Measurements from ENCODE around the gene ERVW-1.
"Not testable (repeated sequence)": the region's sequence is repeated elsewhere in the genome, so short reads cannot be mapped to it uniquely, and the experiment has no call there.

The ERVW-1 gene

DNA sequence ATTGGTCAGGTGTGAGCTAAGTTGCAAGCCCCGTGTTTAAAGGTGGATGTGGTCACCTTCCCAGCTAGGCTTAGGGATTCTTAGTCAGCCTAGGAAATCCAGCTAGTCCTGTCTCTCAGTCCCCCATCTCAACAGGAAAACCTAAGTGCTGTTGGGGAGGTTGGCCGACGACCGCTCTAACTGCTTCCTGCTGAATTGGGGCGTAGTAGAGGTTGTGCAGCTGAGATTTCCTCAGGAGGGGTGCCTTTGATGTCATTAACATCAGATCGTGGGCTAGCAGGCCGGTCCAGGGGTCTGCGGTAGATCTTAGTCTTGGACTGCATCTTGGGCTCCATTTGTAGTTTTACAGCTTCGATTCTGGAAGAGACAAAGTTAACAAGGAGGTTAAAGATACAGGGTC is 9.2 kb downstream of the ERVW-1 start:
- not testable (repeated sequence) for DNase-seq

DNA sequence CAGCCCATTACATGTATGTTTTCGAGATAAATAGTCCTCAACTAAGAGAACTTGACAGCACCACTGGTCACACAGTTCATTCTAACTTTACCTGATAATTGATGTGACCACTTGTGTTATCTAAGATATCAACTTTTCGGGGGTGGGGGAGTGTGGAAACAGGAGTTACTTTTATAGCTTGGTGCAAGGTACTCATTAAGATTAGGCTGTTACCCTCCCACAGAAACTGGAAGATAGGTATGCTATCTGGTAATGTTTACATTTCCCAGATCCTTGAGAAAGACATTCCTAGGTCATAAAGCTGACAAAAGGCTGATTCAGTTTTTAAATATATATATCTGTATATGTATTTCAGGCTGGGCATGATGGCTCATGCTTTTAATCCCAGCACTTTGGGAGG is 11.1 kb downstream of the ERVW-1 start:
- DNase-seq: no peak

DNA sequence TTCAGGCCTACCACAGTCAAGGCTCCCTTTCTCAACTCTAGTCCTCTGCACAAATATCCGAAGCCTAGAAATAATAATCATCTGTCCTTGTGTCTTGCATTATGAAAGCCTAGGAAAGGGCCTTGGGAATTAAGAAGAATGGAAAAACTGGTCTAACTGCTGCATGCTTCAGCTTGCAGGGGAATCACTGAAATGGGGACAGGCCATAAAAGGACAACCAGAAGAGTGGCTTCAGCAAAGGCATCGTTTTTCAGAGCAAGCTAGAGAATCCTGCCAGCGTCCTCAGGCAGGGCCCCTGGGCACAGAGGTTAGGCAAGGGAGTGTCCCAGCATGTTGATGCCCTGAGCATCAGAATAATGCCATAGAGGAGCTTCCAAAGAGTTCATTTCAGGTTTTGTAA is 13.2 kb downstream of the ERVW-1 start:
- no peak for DNase-seq

DNA sequence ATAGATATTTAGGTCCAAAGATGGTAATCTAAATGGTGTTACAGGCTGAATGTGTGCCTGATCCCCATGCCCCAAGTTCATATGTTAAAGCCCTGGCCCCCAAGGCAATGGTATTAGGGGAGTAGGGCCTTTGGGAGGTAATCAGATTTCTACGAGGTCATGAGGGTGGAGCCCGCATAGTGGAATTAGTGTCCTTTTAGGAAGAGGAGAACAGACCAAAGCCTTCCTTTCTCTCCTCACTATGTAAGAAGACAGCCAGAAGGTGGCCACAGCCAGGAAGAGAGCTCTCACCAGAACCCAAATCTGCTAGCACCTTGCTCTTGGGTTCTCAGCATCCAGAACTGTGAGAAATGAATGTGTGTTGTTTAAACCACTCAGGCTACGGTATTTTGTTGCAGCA is 15.2 kb downstream of the ERVW-1 start:
- DNase-seq: no peak

DNA sequence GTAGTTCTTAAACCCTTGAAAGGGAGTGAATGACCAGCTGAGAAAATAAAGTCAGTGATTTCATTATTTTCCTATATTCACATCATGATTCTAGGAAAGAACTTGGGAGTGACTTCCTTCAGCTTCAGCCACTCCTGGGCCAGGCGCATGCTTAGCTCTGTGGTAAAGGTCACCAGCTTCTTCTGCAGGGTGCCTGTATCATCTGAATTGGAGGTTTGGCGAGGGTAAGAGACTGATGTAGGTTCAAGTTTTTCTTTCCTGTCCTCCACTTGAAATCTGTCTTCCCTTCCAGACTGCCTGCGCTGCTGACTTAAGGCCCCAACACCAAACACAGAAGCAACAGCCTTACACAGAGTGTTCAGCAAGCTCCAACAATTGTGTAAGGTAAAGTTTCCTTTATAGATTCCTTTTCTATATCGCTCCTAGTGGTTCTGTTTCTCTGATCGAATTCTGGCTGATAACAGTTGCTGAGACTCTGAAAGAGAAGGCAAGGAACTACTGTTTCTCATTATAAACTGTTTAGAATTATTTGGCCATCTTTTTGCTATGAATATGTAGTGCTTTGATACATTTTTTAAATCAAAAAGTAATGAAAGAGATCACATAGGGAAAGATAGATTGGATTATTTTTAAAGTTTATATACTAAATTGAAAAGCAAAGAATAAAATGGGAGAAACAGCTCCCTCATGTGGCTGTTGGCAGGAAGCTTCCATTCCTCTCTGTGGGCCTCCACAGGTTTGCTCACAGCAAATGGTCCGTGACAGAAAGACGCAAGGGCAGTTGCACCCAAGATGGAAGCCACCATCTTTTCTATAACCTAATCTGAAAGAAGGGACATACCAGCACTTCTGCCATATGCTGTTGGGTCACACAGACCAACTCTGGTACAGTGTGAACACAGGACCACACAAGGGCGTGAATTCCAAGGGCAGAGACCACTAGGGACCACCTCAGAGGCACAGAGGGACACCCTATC is 16.4 kb downstream of the ERVW-1 start:
- DNase-seq: peak; percentile 71 to 78

DNA sequence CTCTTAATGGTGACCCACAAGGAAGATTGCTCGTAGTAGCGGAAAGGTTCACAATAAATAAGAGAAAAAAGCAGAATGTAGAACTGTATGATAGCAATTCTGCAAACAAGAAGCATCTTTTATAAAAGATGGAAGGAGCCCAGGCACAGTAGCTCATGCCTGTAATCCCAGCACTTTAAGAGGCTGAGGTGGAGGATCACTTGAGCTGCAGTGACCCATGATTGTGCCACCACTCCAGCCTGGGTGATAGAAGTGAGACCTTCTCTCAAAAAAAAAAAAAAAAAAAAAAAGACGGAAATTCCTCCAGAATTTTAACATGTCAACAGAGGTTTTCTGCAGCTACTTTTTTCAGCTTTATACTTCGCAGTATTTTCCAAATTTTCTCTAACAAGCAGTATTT is 17.2 kb downstream of the ERVW-1 start:
- DNase-seq: no peak

DNA sequence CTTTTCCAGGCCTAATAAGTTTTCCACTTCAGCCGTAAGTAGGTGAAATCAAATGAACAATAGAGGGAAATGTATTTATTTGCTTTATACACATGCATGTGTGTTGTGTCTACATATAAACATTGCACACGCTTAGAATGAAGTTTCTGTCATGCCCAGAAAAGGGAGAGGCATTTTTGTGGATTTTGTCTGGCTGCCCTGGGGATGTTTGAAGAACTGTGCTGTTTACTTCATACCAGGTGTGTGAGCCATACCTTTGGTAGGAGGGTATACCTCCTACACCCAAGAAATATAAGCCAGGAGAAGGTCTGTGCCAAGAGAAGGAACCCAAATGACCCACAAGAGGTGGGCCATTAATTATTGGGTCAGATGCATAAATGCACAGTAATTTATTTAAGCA is 17.6 kb downstream of the ERVW-1 start:
- no peak for DNase-seq

DNA sequence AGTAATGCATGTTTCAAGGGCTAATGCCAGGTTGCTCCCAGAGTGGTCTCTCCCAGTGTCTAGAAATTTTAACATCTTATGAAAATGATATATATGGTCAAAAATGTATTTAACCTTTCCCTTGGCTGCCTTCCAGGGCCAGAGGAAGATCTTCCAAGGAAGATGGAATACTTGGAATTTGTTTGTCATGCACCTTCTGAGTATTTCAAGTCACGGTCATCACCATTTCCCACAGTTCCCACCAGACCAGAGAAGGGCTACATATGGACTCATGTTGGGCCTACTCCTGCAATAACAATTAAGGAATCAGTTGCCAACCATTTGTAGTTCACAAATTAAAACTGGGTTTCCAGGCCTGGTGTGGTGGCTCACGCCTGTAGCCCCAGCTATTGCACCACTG is 21.5 kb downstream of the ERVW-1 start:
- DNase-seq: no peak

DNA sequence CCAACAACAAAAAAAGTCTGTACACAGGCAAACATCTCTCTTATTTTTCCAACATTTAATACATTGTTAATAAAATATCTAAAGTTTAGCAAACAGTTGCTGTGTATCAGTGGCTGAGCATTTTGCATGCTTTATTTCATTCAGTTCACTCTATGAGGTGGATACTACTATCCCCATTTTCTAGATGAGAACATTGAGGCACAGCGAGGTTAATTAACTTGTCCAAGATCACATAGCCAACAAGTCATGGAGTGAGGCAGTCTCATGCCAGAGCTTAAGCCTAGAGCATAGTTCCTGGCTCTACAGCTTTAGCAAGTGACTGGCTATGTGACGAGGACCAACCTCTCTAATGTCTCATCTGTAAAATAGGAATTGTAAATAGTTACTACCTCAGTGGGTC is 26.1 kb downstream of the ERVW-1 start:
- no peak for DNase-seq

DNA sequence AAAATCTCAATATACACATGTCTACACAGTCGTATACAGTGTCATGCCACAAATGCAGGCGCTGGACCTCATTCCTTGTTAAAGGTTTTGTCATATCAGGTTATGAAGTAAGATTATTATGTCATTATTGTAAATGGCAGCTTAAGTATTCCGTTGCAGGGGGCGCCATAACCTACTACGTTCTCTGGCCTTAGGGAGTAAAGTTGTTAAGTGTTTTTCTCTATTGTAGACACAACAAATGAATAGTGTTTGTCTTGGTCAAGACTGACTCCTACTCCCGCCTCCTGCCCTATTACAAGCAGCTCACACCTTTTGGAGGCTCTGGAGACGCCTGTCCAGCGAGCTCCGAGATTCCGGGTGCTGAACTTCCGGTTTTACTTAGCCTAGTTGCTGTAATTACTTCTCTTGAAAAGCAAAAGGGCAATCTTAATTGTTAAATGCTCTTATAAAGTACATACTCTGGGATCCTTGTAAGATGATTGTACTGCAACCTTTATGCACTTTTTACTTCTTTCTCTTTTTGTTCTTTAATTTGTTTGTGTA is 29.5 kb downstream of the ERVW-1 start:
- peak; percentile 45 to 72 for DNase-seq

DNA sequence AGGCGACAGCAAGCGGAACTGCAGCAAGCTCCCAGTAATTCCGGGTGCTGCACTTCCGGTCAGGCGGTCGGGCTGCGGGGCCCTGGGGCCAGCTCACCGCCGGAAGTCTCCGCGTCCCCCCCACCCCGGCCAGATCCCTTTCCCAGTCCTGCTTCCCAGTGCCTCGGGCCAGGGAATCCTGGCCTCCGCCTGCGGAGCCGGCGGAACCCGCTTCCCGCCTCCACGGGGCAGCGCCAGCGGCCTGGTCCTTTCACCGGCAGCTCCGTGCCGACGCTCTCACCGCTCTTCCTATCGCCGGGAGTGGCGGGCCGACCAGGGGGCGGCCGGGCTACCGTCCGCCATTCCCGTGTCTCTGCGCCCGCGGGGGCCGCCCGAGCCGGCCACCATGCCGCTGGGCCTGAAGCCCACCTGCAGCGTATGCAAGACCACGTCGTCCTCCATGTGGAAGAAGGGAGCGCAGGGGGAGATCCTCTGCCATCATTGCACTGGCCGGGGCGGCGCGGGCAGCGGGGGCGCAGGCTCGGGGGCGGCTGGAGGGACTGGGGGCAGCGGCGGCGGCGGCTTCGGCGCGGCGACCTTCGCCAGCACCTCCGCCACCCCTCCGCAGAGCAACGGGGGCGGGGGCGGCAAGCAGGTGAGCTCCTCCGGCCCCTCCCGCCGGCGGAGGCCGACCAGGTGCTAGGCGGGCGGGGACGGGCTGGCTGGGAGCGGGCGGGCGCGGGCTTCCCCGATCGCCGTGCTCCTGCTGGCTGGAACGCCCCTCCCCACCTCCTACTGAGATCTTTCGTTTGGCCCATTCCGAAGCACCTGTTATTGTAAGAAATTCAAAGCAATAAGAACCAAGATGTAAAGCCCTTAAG is 30.2 kb downstream of the ERVW-1 start, which contains the start of gene GATAD1:
Gene GATAD1, plus strand, starts transcription at position 138 of the 860 bp plus-strand sequence. Its CDS starts 248 bp downstream, at position 386.
- DNase-seq: peak; percentile 96

DNA sequence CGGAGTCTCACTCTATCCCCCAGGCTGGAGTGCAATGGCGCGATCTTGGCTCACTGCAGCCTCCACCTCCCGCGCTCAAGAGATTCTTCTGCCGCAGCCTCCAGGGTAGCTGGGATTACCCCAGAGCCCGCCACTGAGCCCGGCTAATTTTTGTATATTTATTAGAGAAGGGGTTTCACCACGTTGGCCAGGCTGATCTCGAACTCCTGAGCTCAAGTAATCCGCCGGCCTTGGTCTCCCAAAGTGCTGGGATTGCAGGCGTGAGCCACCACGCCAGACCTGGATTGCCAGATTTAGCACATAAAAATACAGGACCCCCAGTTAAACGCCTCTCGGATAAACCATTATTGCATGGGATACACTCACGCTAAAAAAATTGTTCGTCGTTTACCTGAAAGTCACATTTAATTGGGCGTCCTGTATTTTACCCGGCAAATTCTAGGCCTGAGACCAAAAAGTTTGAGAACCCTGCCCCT is 30.8 kb downstream of the ERVW-1 start:
- no peak for DNase-seq

DNA sequence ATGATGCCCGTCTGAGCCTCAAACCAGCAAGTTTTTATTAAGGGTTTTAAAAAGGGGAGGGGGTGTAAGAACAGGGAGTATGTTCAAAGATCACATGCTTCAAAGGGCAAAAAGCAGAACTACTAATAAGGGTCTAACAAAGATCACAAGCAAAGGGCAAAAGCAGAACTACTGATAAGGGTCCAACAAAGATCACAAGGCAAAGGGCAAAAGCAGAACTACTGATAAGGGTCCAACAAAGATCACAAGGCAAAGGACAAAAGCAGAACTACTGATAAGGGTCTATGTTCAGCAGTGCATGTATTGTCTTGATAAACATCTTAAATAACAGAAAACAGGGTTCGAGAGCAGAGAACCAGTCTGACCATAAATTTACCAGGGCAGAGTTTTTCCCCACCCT is 35.0 kb downstream of the ERVW-1 start:
- DNase-seq: not testable (repeated sequence)

DNA sequence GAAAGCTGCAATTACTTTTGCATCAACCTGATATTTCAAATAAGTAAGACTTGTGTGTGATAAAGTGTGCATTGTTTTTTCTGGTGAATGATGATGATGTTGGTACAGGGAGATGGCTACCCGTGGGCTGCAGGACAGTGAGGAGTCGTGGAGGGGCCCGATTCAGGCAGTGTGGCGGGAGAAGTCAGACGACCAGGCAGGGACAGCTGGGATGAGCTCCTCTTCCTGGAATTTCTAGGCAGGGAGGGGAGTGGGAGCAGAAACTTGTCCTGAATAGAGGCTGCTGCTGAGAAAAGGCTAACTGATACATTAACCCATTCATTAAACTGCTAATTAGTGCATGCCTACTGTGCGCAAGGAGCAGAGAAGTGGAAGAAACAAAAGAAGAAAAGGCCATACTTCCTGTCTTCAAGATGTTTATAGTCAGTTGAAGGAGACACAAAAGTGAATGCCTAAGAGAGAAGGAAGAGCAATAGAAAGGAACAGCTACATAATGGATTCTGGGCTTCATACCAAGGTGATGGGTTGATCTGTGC is 39.7 kb downstream of the ERVW-1 start:
- no peak for DNase-seq

DNA sequence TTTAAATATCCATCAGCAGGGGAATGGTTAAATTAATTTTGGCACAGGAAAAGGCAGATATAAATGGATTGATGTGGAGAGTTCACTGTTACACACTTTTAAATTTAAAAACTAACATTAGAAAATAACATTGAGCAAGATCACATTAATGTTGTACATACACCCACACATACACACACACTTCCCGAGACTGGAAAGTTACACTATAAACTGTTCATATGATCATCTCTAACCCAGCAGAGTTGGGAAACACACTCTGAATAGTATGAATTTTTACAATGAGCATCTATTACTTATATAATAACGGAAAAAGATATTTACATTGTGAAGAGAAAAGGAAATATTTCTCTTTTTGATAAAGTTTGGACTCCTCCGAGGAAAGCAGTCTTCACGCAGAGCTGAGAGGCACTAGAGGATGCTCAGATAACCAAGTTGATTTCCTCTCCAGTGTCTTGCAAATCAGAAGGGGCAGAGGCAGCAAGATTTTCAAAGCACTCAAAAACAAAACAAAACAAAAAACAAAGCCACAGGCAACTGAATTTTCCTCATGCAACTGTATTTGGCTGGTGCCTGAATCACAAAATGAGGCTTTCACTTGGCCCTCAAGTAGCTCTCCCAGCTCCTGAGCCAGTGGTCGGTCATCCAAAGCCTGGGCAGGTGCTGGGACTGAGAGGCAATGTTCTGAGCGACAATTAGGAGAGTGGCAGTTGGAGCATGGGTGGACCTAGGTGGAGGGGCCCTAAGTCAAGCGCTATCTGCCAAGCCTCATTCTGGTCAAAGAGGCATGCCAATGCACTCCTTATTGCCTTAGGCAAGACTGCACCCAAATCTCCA is 40.9 kb downstream of the ERVW-1 start:
- no peak for DNase-seq

DNA sequence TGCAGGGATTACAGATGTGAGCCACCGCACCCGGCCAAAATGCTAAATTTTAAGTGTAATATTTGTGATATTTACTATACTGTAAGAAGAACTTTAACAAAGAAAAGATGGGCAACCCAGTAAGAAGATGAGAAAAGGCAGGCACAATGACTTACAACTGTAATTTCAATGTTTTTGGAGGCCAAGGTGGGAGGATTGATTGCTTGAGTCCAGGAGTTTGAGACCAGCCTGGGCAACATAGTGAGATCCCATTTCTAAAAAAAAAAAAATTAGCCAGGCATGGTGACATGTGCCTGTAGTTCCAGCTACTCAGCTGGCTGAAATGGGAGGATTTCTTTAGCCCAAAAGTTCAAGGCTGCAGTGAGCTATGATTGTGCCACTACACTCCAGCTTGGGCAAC is 42.2 kb downstream of the ERVW-1 start:
- DNase-seq: no peak

DNA sequence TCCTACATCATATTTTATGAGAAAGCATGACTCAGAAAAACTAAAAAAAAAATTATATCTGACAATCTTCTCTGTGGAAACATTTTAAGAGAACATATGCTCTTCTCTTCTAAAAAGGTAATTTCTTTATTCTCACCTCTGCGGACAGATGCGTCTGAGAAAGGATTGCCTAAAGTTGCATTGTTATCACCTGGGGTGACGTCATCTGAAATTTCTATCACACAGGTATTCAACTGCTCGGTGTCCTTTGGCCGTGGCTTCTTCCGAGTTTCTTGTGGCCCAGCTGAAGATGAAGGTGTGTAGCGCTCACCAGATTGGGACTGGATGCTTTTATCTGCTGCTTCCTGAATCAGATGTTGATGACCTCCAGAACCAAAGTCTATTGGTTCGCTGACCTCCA is 44.7 kb downstream of the ERVW-1 start:
- DNase-seq: no peak

DNA sequence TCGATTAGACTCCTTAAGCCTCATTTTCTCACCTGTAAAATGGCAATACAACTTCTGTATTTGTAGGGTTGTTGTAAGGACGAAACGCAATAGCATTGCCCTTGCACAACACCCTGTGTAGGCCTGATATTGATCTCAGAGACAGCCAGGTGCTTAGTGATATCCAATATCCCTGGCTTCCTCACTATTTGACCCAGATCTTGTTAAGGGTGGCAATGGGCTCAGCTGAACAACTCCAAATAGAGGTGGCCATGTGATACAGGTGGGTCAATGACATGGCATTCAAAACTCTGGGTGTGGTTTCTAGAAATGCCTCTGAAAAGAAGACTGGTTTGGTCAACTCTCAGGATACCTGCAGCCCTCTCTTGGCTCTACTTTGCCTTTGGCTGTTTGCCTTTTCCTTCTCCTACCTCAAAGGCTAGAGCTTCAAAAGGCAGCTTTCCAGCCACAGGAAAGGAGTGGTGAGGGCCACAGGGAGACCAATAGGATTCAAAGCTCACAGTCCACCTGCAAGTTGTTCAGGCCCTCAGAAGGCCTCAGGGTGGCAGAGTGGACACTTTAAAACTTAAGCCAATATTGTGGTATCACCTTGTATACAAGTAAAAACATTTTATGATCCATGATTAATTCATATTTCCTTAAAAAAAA is 45.3 kb downstream of the ERVW-1 start:
- no peak for DNase-seq

DNA sequence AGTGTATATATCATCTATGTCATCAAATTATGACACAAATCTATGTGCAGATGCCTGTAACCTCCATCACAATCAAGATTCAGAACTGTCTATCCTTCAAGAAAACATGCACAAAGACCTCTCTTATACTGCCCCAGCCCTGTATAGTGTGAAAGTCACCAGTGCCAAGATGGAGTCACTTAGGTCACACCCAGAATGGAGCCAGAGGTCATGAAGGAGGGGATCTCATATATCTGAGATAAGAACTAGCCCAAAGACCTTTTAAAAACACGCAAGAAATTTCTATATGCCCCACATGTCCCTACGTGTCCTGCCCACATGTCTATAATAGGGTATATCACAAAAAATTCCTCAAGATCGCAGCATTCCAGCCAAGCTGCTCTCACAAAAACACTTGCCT is 50.6 kb downstream of the ERVW-1 start:
- DNase-seq: no peak

DNA sequence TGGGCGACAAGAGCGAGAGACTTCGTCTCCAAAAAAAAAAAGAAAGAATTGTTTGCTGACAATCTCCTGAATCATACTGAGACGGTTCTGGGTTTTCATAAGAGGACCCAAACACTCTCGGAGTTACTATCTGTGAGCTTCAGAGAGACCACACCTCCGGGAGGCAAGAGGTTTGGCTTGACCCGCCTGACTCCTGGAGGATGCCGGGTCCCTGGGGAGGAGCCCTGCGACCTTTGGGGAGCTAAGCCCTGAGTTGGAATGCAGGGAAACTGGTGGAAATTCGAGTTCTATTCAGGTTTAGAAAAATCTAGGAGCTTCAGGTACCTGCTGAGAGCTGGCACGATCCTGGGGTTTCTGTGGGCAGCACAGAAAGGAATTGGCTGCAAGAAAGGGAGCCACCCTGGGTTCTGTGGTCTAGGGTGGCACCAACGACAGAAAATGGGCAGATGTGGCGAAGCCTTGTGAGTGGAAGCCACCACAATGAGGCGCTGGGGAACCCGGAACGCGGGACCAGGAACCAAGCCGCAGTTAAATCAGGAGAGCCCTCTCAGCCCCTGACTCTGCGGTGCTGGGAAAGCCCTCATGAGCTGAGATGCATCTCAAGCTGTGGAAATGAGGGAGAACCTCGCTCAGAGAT is 52.3 kb downstream of the ERVW-1 start:
- no peak for DNase-seq

DNA sequence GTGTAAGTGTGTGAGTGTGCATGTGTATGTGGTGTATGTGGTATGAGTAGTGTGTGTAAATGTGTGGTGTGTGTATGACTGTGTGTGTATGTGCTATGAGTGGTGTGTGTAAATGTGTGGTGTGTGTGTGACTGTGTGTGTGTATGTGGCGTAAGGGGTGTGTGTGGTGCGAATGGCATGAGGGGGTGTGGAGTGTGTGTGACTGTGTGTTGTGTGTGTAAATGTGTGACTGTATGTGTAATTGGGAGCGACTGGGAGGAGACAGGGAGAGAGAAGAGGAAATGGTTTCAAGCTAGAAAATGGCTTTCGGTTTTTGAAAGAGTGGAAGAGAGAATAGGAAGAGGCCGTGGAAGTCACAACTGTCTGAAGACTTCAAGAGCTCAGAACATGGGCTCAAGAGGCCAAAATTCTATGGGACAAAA is 54.0 kb downstream of the ERVW-1 start:
- no peak for DNase-seq

Data from NCI-H2081 (cell line).